GM06990 (cell line): Measurements from ENCODE around the gene GJD3.

Experiments
- DNase-seq: peaks from one replicate; pipeline ENCODE4 v3.0.0-alpha.2; 2011; ENCODE audit not compliant: insufficient read length; ENCODE audit errors: extremely low read depth
- H3K27me3 ChIP-seq: replicated peaks from 2 replicates; pipeline ENCODE4 v1.6.0; 2011; ENCODE audit warnings: low read length; ENCODE audit not compliant: control insufficient read depth, insufficient read depth
- H3K36me3 ChIP-seq: 2 replicates; pipeline ENCODE4 v1.5.1; 2011; ENCODE audit warnings: low read length; ENCODE audit not compliant: control insufficient read depth, insufficient read depth
- H3K4me3 ChIP-seq: replicated peaks from 2 replicates; pipeline ENCODE4 v1.5.1; 2011; ENCODE audit warnings: low read depth, mild to moderate bottlenecking, control low read depth, low read length
- TF ChIP-seq, protein P1 (sequence below): IDR thresholded peaks from 2 replicates; pipeline ENCODE4 v1.5.1; 2011; ENCODE audit warnings: low read length, control low read depth, mild to moderate bottlenecking, inconsistent platforms; ENCODE audit not compliant: insufficient read depth, poor library complexity, severe bottlenecking

GJD3 gene

DNA sequence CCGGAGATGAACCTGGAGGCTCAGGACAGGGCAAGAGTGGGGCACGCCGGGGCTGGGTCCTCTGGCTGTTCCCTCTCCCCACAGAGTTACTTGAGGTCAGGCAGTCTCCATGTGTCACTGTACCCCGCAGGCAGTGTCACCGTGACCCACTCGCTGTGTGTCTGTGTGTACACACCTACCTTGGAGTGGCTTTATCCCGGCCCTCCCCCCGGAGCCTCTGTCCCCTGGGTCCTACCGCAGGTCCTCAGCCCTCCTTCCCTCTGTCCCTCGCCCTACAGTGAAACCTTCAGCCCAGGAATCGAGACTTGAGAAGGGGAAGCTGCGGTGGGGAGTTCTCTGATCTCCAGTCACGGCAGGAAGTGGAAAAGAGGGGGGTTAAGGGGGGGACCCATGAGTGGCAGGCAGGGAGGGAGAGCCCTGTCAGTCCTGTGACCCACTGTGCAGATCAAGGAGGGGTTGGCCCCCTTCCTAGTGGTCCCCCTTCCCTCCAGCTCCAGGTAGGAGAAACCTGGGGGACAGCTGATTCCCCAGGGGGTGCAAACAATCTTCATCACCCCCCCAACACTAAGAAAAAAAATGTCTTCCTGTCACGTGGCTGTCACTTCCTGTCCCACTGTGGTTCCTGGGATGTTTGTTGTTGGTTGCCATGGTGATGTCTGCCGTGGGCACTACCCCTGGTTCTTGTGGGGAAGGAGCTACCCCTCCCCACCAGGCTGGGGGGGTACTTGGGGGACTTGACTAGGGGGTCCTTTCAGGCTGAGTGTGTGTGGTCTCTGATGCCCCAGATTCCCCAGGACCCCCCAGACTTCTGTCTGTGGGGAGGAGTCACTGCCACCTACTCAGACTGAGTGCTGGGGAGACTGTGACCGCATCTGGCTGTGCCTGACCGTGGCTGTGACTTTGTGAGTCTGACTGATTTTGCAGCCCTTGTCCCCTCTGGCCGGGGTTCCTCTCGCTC lies 41.9 kb downstream of the GJD3 start:
- H3K36me3 ChIP-seq, result no peaks in the 10 kb centered on the region
- no peaks in the 10 kb centered on the region for H3K27me3 ChIP-seq
- DNase-seq, result peak; percentile 94
- H3K4me3 ChIP-seq, result peak overlapping the region; percentile 86
- TF ChIP-seq, protein P1, sequence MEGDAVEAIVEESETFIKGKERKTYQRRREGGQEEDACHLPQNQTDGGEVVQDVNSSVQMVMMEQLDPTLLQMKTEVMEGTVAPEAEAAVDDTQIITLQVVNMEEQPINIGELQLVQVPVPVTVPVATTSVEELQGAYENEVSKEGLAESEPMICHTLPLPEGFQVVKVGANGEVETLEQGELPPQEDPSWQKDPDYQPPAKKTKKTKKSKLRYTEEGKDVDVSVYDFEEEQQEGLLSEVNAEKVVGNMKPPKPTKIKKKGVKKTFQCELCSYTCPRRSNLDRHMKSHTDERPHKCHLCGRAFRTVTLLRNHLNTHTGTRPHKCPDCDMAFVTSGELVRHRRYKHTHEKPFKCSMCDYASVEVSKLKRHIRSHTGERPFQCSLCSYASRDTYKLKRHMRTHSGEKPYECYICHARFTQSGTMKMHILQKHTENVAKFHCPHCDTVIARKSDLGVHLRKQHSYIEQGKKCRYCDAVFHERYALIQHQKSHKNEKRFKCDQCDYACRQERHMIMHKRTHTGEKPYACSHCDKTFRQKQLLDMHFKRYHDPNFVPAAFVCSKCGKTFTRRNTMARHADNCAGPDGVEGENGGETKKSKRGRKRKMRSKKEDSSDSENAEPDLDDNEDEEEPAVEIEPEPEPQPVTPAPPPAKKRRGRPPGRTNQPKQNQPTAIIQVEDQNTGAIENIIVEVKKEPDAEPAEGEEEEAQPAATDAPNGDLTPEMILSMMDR, result no peak

DNA sequence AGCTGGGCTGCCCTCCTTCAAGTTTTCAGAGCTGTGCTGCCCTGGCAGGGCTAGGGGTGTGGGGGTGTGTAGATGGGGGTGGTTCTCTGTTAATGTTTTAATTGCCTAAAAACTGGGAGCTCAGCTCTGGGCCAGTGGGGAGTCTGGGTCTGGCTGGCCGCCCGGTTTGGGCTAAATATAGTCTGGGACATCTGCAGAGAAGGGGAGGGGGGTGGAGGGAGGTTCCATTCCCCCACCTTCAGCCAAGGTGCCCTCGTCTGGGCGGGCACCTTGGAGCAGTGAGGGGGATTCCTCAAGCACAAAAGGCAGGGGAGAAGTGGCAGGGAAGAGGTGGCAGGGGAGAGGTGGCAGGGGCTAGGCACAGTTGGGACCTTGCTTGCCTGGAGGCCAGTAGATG lies 42.6 kb downstream of the GJD3 start:
- no peaks in the 10 kb centered on the region for H3K36me3 ChIP-seq
- H3K27me3 ChIP-seq, result no peaks in the 10 kb centered on the region
- TF ChIP-seq, protein P1, result no peak
- no peak for DNase-seq
- H3K4me3 ChIP-seq, result peak overlapping the region; percentile 86

DNA sequence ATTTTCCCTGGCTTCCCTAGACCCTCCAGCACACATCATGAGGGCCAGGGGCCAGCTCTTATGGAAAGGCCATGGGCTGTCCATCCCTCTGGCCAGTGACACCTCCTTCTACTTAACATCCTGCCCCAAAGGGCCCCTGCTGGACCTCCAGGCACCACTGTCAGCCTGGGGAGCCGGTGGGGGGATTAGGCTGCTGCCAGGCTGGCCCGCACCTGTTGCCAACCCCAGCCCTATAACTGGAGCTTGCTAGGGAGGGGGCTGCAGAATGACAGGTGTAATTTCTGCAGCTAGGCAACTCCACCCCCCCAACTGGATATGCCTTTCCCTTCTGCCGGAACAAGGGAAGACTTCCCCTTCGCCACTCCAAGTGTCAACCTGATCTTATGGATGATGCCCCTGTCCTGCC lies 43.0 kb downstream of the GJD3 start:
- TF ChIP-seq, protein P1, result no peak
- Histone ChIP-seq H3K36me3 (no peaks in the 10 kb centered on the region), H3K27me3 (no peaks in the 10 kb centered on the region), H3K4me3 (peak overlapping the region; percentile 86)
- DNase-seq, result no peak

DNA sequence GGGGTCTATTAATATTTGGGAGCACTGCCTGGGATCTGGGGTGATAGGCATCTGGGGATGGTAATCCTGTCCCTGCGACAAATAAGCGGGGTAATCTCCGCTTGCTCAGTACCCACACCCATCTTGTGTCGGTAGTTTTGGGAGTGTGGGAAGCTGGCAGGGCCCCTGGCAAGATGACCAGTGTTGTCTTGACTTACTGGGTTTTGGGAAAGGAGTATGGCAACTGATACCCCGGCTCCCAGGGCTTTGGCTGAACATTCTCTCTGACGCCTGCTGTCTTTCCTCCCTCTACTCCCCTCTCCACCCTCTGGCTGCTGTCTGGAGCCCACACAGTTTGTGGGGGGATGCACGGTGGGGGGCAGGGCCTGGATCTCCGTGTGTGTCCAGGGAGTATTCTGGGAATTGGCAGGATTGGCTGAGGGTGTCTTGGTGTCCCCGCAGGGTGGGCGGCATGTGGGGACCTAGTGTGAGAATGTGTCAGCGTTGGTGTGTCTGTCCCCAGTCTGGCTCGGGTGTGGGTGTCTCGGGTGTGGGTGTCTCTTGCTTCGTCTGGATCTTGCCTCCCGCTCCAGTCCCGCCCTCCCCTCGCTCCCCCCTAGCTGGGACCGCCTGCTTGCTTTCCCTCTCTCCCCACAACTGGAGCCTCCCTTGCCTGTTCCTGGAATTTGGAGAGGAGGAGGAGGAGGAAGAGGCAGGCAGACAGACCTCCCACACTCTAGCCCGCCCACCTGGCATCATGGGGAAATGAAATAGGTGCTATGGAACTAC lies 43.6 kb downstream of the GJD3 start:
- TF ChIP-seq, protein P1, result no peak
- no peaks in the 10 kb centered on the region for H3K27me3 ChIP-seq
- H3K36me3 ChIP-seq, result no peaks in the 10 kb centered on the region
- H3K4me3 ChIP-seq, result peak overlapping the region; percentile 86
- DNase-seq, result no peak

DNA sequence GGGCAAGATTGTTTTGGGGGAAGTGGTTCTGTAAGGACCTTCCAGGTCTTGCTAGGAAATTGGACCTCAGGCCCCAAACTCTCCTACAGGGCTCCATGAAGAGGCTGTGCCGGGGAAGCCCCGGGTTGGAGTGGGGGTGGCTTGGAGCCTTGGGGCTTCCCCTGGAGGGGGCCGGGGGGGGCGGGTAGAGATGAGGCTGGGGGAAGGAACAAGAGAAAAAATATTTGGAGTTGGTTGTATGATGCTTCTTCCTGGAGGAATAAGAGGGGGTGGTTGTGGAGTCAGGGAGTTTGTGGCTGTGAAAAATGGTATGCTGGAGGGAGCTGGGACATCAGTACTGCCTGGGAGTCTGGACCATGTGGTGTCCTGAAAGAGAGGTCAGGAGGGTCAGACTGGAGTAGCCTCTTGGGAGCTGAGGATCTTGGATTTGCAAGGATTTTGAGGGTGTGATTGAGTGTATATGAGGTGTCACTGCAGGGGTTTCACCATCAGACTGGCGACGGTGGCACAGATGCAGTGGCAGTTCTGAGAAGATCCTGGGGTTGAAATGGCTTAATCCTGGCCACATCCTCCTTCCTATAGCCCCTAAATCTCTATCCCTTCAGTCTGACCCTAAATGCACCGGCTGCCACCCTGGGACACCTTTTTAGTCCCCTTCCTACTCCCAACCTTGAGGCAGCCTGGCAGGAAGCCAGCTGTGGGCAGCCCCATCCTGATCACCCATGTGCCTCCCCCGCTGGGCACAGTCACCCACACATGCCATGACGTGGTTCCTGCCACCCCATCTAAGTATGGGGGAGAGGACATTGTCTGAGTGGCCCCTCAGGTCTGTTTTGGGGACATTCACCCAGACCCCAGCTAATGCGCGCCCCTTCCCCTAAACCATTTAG lies 44.6 kb downstream of the GJD3 start:
- H3K36me3 ChIP-seq, result no peaks in the 10 kb centered on the region
- no peaks in the 10 kb centered on the region for H3K27me3 ChIP-seq
- TF ChIP-seq, protein P1, result no peak
- DNase-seq, result no peak
- H3K4me3 ChIP-seq, result peak overlapping the region; percentile 86
